ENCODE data around the gene IRS1.
A peak's percentile ranks its signal among the peaks of the same experiment; 100 is the strongest.

The IRS1 gene

DNA sequence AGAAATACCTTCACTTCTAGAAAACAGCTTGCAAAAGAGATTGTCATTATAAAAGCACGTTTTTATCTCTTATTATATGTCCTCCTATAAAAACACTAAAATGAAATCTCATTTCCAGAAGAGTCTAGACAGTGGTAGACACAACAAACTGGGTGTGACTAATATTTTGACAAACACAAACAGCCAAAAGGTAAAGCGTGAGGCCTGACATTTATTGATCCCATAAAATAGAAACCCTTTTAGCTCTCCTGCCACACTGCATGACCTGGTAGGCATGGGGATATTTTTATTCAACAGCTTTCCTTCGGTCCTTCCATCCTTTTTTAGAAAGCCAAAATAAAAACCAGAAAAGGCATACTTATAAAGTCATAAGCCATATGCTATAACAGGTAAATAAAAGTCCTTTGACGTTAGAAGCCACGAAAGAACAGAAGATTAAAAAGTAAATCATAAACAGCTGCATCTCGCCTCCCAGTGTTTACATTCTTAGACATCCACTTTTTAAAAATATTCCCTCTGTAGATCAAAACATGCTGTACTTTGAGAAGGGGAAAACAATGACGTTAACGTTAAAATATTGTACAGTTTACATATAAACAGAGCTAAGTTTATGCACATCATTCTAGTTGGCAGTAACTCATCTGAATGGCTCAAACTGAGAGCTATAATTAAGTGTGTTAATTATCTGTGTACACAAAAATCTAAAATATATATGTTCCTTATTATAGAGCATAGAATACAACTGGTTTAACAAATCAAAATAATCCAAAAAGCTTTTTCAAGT is 44.6 kb downstream of the IRS1 start:
- DNase-seq: no peak

- DNase-seq: no peak
Observed at GRCh38 chr2:226752887-226753286, 46.7 kb downstream of the IRS1 start.

GRCh38 chr2:226747288-226747687 is 52.3 kb downstream of the IRS1 start:
- no peak for DNase-seq

GRCh38 chr2:226746196-226746800 is 53.3 kb downstream of the IRS1 start:
- no peak for DNase-seq

GRCh38 chr2:226743915-226744314 is 55.7 kb downstream of the IRS1 start:
- no peak for DNase-seq

GRCh38 chr2:226742347-226742746 is 57.3 kb downstream of the IRS1 start:
- no peak for DNase-seq

DNA sequence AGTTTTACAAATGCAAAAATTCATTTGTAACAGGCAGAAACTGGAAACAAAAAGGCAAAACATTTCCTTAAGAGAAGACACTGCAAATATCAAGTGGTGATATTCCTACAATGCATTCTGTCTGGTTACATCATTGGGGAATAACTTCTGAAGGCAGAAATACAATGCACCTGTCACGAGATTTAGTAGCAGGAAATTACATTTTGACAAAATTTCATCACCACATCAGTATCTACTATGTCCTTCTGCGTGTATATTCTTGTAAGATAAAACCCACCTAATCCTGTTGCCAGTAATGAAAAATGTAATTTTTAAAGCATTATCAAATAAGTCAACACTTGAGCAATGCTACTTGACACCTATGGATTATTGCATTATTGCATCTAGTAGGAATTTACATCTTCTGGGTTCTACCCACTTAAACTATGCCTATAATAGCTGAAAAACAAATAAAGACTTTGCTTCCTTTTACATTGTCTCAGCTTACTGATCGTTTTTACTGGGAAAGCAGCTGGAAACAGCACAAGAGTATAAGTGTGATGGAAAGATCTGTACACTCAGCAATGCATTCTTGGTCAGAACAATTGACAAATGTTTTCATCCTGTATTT is 59.5 kb downstream of the IRS1 start:
- DNase-seq: no peak

GRCh38 chr2:226739545-226740030 is 60.0 kb downstream of the IRS1 start:
- DNase-seq: no peak

- no peak for DNase-seq
Observed at GRCh38 chr2:226738821-226739544, 60.6 kb downstream of the IRS1 start.

DNA sequence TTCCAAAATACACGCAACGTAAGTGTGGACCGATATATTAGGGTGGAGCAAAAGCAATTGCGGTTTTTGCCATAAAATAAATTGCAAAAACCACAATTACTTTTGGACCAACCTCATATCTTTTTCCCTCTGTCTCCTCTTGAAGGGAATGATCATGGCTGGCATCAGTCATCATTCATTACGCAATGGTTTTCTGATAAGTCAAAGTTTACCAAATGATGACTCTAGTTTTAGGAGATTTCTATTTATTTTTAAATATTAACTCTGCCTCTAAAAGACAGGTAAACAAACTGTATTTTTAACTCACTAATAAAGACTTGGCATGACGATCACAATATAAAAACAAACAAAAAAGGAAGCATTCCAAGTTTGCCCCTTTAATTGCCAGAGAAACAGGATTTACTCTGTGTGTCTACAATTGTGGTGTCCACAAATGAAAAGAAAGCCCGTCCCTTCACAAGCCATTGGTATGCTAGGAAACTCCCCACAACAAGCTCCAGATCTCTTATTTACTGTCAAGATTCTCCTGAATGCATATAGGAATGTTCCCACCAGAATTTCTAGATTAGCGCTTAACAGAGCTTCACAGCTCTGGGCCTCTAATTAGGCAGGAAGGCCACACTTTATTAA is 61.3 kb downstream of the IRS1 start:
- DNase-seq: no peak

- no peak for DNase-seq
Observed at GRCh38 chr2:226736382-226736781, 63.2 kb downstream of the IRS1 start.

- DNase-seq: no peak
Observed at GRCh38 chr2:226733927-226734564, 65.6 kb downstream of the IRS1 start.

DNA sequence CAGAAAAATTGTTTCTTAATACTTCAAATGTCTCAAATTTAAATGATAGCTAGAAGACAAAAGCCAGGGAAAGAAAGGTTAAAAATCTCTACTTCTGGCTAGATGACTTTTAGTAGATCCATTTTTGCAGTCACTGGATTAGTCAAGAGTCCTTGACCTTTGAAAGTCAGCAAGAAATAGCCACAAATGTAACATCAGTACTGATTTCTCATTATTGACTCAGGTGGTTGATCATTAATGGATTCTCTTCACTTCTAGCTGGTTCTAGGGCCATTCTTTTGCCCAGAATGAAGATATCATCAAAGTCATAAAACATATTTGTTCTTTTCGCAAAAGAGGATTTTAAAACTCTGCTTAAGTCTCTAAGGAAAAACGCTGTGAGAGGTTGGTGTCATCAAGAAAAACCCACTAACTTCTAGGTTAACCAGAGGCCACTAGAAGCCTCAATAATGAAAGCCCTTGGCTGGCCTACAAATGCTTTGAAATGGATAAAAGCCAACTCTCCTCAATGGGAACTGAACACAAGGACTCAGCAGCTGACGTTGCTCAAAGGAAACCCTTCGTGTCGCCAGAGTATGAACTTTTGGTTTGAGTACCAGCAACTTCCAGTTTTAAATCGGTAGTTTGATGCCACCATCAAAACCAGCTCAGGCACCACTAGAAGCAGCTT is 66.3 kb downstream of the IRS1 start:
- DNase-seq: no peak

GRCh38 chr2:226732478-226733188 is 67.0 kb downstream of the IRS1 start:
- DNase-seq: no peak

DNA sequence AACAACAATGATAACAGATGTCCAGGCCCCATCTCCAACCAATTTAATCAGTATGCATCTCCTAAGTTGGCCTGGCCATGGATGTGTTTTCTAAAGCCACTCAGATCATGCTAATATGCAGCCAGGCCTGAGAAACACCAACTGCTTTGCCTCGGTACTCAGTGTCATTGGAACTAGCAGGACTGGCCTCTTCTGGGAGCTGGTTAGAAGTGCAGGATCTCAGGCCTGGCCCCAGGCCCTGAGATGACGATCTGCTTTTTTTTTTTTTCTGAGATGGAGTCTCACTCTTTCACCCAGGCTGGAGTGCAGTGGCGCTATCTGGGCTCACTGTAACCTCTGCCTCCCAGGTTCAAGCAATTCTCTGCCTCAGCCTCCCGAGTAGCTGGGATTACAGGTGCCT is 69.1 kb downstream of the IRS1 start:
- peak; percentile 34 for DNase-seq

- DNase-seq: no peak
Observed at GRCh38 chr2:226728996-226729395, 70.6 kb downstream of the IRS1 start.

DNA sequence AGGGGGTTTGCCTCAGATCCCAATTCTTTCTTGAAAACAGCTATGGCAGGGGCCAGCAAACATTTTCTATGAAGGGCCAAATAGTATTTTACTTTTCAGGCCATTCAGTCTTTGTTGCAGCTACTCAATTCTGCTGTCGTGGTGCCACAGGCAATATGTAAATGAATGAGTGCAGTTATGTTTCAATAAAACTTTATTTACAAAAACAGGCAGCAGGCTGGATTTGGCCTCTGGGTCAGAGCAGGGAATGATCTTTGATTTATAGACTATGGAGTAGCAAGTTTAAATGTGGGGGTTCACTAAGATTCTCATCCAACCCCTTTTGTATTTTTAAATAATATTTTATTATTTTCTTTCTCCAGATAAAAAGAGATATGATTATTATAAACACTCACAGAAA is 72.4 kb downstream of the IRS1 start:
- DNase-seq: no peak

- DNase-seq: no peak
Observed at GRCh38 chr2:226726546-226726945, 73.1 kb downstream of the IRS1 start.

- DNase-seq: no peak
Observed at GRCh38 chr2:226725126-226725860, 74.3 kb downstream of the IRS1 start.

- peak; percentile 13 for DNase-seq
Observed at GRCh38 chr2:226721541-226721940, 78.1 kb downstream of the IRS1 start.
